Measurements from ENCODE around the gene SPTB.

GRCh38 chr14:64723691-64724577 is 155.8 kb downstream of the SPTB start:
- TF ChIP-seq EZH2 (IDR thresholded peaks at IDR 0.05; ENCODE audit: borderline replicate concordance, low read depth, low read length, severe bottlenecking) = no peak
- TF ChIP-seq, protein P1, sequence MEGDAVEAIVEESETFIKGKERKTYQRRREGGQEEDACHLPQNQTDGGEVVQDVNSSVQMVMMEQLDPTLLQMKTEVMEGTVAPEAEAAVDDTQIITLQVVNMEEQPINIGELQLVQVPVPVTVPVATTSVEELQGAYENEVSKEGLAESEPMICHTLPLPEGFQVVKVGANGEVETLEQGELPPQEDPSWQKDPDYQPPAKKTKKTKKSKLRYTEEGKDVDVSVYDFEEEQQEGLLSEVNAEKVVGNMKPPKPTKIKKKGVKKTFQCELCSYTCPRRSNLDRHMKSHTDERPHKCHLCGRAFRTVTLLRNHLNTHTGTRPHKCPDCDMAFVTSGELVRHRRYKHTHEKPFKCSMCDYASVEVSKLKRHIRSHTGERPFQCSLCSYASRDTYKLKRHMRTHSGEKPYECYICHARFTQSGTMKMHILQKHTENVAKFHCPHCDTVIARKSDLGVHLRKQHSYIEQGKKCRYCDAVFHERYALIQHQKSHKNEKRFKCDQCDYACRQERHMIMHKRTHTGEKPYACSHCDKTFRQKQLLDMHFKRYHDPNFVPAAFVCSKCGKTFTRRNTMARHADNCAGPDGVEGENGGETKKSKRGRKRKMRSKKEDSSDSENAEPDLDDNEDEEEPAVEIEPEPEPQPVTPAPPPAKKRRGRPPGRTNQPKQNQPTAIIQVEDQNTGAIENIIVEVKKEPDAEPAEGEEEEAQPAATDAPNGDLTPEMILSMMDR (IDR thresholded peaks at IDR 0.05; ENCODE audit: borderline replicate concordance, extremely low read depth, low read length, poor library complexity, severe bottlenecking) = no peak

Data from DND-41 (cell line).